Fibroblast of skin of right biceps (primary cell): ENCODE data around the gene PIK3CD.
"Not testable (repeated sequence)": the region's sequence is repeated elsewhere in the genome, so short reads cannot be mapped to it uniquely, and the experiment has no call there.

Experiments
- DNase-seq: peaks from one replicate; pipeline ENCODE4 v3.0.0-alpha.2; 2013

Gene PIK3CD

DNA sequence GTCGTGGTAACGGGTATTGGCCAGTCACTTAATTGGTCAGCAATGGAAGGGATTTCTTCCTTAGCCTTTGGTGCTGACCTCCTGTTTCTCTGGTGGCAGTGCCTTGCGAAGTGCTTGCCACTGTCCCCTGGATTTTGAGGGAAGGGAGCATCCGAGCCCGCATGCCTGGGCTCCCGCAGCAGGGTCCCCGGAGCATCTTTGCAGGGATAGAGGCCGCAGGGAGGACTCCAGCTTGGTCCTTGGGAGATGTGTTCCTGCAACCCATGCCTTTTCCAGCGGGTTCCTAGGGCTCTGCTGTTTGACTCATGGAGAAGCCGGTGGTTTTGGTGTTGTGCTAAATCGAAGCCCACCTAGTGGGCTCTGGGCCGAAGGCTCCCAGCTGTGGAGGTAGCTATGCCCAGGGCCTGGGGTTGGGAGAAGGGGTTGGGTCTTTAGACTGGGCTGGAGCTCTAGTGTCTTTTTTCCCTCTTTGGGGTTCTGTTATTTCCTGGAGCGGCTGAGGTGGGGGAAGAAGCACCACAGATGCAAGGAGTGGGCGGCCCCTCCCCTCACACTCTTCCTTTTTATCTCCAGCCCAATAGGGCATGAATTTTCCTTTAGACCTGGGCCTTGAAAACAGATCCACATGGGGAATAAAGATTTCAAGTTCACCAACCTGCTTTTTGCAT lies 39.0 kb downstream of the PIK3CD start:
- DNase-seq: no peak

DNA sequence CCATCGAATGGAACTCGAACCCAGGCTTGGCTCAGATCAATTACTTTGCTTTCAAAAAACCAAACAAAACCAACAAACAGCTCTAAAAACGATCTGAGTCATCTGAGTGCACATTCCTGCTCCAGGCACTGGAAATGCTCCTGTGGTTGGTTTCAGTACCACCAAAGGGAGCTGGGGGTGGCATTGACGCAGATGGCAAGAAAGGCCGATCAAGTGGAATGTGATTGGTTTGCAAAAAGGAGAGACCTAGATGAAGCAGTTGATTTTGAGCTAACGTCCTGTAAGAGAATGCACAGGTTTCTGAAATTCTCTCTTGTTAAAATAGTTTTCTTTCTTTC lies 39.5 kb downstream of the PIK3CD start:
- DNase-seq: peak; percentile 40

GRCh38 chr1:9691691-9692090 lies 40.2 kb downstream of the PIK3CD start:
- peak; percentile 36 for DNase-seq

- no peak for DNase-seq
Measured at GRCh38 chr1:9696793-9697192, 45.3 kb downstream of the PIK3CD start.

DNA sequence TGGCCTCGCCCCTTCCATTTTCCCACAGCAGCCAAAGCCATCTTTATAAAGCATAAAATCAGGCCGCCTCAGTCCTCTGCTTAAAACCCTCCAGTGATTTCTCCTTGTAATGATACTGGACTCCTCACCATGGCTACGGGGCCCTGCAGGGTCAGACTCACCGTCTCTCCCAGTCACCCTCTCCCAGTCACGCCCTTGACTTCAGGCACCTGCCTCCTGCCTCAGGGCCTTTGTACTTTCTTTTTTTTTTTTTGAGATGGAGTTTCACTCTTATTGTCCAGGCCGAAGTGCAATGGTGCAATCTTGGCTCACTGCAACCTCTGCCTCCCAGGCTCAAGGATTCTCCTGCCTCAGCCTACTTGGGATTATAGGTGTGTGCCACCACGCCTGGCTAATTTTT lies 47.8 kb downstream of the PIK3CD start:
- no peak for DNase-seq

DNA sequence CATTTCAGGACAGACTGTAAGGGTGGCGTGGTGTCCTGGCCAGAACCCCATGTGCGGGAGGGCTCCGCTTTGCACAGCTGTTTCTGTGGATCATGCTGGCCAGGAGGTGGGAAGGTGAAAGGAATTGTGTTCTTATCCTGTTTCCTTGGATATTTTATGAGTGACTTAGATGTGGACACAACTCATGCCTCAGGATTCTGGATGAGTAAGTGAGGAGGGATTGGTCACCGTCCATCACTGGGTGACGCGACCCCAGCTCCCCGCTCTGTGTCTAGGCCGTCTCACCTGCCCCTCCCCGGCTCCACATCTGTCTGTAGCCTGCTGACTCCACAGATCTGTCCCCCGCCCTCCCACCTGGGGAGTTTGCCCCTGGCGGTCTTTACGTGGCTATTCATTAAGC lies 48.8 kb downstream of the PIK3CD start:
- peak; percentile 89 for DNase-seq

GRCh38 chr1:9701665-9702064 lies 50.1 kb downstream of the PIK3CD start:
- DNase-seq: no peak

- no peak for DNase-seq
Measured at GRCh38 chr1:9703165-9703509, 51.6 kb downstream of the PIK3CD start.

GRCh38 chr1:9703681-9704080 lies 52.1 kb downstream of the PIK3CD start:
- no peak for DNase-seq

DNA sequence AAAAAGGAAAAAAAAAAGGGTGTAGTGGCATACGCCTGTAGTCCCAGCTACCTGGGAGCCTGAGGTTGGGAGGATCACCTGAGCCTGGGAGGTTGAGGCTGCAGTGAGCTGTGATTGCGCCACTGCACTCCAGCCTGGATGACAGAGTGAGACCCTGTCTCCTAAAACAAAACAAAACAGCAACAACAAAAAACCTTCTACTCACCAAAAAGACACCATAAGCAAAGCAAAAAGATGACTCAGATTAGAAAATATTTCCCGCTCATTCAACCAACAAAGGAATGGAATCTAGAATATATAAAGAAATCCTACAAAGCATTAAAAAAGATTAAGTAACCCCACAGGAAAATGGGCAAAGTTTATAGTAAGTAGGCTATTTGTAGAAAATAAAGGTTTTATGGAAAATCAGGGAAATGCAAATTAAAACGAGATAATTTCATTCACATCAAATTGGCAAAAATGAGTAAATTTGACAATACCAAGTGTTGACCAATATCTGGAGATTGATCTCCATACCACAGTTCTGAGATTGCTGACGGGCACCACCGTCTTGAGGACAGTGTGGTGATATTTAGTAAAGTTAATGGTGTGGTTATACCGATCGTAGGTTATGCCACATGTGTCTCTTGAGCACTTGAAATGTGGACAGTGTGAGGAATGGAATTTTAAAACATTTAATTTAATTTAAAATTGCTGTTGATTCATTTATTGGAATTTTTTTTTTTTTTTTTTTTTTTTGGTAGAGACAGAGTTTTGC lies 54.0 kb downstream of the PIK3CD start:
- DNase-seq: peak; percentile 60

DNA sequence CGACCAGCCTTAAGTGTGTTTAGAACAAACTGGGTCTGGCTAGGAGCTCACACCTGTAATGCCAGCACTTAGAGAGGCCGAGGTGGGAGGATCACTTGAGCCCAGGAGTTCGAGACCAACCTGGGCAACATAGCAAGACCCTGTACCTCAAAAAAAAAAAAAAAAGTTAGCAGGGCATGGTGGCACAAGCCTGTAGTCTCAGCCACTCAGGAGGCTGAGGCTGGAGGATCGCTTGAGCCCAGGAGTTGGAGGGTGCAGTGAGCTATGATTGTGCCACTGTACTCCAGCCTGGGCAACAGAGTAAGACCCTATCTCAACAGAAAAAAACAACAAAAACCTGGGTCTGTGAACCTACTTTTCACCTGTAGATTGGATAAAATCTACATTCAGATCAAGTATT lies 54.6 kb downstream of the PIK3CD start:
- DNase-seq: no peak

- no peak for DNase-seq
Measured at GRCh38 chr1:9710037-9710436, 58.5 kb downstream of the PIK3CD start.

- DNase-seq: no peak
Measured at GRCh38 chr1:9711466-9712020, 60.0 kb downstream of the PIK3CD start.

- DNase-seq: not testable (repeated sequence)
Measured at GRCh38 chr1:9712767-9713166, 61.2 kb downstream of the PIK3CD start.

DNA sequence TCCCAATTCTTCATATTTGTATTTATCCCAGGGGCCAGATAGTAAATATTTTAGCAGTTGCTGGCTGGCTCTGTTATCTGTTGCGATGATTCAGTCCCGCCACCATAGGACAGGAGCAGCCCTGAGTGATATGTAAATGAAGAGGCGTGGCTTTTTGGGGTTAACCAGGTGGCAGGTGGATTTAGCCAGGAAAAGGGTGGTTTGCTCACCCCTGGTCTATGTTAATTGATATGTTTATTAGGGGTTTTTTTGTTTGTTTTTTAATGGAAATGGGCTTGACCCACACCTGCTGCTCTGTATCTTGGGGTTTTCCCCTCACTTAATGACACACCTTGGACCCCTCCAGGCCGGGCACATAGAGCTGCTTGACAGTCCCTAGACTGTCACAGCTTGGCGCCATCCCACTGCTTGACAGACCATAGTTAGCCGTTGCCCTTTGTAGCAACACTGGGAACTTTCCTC lies 62.8 kb downstream of the PIK3CD start:
- no peak for DNase-seq

DNA sequence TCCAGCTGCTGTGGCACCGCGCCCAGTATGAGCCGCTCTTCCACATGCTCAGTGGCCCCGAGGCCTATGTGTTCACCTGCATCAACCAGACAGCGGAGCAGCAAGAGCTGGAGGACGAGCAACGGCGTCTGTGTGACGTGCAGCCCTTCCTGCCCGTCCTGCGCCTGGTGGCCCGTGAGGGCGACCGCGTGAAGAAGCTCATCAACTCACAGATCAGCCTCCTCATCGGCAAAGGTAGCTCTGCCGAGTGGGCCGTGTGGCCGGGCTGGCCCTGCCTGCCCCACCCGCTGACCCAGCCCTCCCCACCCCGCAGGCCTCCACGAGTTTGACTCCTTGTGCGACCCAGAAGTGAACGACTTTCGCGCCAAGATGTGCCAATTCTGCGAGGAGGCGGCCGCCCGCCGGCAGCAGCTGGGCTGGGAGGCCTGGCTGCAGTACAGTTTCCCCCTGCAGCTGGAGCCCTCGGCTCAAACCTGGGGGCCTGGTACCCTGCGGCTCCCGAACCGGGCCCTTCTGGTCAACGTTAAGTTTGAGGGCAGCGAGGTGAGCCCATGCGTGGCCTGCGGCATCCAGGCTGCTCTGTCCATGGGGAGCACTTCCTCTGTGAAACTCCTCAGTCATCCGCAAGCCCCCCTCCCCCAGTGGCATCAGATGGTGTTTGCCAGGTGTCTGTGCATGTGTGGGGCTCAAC lies 64.2 kb downstream of the PIK3CD start:
- no peak for DNase-seq

DNA sequence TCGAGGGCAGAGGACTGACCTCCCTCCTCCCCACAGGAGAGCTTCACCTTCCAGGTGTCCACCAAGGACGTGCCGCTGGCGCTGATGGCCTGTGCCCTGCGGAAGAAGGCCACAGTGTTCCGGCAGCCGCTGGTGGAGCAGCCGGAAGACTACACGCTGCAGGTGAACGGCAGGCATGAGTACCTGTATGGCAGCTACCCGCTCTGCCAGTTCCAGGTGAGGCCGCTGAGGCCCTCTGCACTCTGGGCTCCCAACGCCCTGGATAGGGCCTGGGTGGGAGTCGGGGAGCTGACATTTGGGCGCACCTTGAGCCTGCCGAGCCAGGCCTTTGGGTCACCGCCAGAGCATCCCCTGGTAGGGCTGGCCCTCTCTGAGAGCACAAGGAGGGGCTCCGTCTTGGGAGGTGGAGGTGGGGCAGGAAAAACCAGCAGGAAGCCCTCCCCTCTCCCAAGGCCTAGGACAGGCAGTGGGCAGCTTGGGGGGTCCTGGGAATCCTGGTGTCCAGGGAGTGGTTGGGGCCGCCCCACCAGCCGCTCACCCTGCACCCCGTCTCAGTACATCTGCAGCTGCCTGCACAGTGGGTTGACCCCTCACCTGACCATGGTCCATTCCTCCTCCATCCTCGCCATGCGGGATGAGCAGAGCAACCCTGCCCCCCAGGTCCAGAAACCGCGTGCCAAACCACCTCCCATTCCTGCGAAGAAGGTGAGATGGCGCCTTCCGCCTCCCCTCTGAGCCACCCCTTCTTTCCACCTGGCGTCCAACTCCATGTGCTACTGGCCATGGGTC lies 65.1 kb downstream of the PIK3CD start:
- DNase-seq: no peak

GRCh38 chr1:9717193-9718005 lies 65.9 kb downstream of the PIK3CD start:
- peak; percentile 39 for DNase-seq

GRCh38 chr1:9718006-9718680 lies 66.6 kb downstream of the PIK3CD start:
- no peak for DNase-seq

GRCh38 chr1:9719978-9720722 lies 68.6 kb downstream of the PIK3CD start:
- DNase-seq: no peak
